GM19328 (cell line): ENCODE data around the gene YAE1.
"Not testable (repeated sequence)": the region's sequence is repeated elsewhere in the genome, so short reads cannot be mapped to it uniquely, and the experiment has no call there.

Experiments used
- ATAC-seq: cut with Tn5 transposase; IDR thresholded peaks from one replicate; pipeline ENCODE4 v1.9.1; 2021; ENCODE audit warnings: mild to moderate bottlenecking, moderate library complexity; ENCODE audit not compliant: unreplicated experiment

The YAE1 gene, protein sequence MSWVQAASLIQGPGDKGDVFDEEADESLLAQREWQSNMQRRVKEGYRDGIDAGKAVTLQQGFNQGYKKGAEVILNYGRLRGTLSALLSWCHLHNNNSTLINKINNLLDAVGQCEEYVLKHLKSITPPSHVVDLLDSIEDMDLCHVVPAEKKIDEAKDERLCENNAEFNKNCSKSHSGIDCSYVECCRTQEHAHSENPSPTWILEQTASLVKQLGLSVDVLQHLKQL

DNA sequence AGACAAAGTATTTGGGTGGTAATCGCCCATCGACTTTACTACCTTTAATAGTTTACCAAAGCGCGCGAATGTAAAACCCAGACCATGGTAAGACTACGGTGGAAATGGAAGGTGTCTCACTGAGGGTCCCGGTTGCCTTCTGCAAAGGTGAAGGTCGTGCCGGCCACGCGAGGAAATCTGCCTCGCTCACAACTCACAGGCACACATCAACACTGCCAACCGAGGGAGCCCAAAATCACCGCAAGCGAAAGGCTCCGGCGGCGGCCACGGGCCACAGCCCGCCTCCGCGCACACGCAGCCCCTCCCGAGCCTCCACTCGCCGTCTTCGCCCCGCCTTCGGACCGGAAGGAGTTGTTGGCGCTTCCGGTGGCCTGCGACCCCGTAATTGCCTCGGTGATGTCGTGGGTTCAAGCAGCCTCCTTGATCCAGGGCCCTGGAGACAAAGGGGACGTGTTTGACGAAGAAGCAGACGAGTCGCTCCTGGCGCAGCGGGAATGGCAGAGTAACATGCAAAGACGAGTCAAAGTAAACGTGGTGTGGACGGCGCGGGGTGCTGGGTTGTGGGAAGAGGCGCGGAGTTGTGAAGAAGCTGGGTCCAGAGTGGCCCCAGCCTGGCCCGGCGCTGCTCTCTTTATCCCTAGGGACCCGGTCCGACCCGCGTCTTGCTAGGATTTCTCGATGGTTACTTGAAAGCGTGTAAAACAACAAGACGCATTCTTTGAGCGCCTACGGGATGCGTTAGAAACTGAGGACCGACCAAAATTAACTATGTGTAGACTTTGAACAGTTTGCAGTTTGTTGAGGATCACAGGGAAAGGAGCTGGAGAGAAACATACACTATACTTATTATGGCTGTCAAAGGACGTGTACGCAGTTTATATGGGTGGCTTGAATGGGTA, at the start of gene YAE1:
YAE1 (plus strand) TSS at position 382 of the 899 bp plus-strand sequence; CDS start at position 397, 15 bp downstream.
- peak; percentile 97 for ATAC-seq

DNA sequence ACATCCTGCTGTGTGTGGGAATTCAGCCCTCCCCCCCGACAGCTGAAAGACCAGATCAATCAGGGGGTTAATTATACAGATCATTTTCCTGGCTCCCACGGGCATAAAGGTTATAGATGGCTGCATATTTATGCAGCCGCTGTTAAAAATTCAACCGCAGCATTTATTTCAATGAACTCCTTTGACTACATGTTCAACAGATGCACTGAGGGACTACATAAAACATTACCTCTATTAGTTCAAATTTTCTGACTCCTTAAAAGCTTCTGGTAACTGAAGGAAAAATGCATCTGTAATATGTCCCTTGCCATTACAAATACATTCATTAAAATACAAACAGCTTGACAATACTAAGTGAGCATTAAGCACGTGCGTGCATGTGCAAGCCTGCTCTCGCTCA, 49.7 kb upstream of the YAE1 start:
- ATAC-seq, result no peak

DNA sequence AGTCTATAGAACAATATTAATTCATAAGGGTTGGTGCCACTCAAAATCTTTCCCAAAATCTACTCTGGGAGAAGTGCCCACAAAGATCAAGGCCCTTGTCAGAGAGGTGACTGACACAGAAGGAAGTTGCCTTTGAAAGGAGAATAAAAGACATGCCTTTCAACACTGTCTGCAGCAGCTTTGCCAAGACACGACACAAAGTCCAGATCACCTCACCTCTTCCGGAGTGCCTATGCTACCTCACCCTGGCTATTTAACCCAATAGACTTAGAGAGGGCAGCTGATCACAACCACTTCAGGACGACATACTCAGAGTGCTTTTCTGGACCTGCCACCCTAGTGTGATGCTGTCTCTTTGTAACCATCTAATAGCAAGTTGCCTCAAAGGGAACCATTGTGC, 49.0 kb upstream of the YAE1 start:
- no peak for ATAC-seq

DNA sequence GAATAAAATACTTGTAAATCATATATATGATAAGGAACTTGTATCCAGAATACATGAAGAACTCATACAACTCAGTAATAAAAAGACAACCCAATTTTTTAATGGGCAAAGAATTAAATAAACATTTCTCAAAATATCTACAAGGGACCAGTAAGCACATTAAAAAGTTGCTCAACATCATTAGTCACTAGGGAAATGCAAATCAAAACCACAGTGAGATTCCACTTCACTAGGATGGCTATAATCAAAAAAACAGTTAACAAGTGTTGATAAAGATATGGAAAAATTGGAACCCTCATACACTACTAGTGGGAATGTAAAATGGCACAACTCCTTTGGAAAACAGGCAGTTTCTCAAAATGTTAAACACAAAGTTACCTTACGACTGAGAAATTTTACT, 40.3 kb upstream of the YAE1 start:
- no peak for ATAC-seq

DNA sequence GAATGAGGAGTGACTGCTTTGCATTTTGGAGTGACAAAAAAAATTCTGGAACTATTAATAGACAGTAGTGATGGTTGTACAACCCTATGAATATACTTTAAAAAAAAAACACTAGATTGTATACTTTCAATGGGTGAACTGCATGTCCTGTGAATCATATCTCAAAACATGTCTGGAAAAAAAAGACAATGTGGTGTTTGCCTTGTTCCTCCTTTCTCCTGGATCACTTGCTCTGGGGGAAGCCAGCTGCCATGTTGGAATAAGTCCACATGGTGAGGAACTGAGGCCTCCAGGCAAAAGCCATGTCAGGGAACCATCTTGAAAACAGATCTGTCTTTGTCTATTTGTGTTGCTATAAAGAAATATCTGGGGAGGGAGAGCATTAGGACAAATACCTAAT, 39.5 kb upstream of the YAE1 start:
- no peak for ATAC-seq

DNA sequence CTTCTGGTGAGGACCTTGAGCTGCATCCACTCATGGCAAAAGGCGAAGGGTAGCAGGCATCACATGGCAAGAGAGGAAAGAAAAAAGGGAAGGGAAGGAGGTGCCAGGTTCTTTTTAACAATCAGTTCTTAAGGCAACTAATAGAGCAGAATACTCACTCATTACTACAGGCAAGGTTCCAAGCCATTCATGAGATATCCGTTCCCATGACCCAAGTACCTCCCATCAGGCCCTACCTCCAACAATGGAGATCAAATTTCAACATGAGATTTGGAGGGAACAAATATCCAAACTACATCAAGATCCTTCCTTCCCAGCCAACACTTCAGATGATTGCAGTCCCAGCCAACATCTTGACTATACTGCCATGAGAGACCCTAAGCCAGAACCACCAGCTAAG, 38.9 kb upstream of the YAE1 start:
- ATAC-seq, result no peak

DNA sequence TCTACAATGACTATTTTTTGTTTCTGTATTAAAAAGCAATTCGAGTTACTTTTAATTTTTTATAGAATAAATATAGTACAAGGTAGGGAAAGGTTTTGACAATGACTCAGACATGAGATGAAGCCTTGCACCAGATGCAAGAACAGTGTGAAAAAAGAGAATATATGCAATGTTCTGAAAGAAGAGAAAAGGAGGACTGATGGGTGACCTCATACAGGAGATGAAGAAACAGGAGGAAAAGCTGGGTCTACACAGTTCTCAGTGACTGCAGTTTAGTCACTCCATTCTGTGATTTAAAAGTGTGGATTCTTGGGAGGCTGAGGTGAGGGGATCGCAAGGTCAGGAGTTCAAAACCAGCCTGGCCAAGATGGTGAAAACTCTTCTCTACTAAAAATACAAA, 38.3 kb upstream of the YAE1 start:
- no peak for ATAC-seq

DNA sequence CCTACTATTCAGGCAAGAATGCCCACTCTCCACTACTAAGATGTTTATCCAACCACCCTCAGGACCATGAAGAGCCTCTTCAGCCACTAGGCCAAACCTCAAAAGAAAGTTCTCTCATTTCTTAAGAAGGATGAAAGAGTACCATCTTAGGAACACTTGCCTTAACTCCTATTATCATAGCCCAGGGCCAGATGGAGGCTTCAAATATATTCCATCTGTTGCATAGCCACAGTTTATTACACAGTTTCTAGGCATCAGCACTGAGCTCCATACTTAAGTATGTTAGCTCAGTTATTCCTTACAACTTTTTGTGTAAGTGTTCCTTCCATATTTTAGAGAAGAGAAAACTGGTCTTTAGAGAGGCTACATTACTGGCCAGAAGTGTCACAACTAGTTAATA, 37.4 kb upstream of the YAE1 start:
- ATAC-seq, result no peak

DNA sequence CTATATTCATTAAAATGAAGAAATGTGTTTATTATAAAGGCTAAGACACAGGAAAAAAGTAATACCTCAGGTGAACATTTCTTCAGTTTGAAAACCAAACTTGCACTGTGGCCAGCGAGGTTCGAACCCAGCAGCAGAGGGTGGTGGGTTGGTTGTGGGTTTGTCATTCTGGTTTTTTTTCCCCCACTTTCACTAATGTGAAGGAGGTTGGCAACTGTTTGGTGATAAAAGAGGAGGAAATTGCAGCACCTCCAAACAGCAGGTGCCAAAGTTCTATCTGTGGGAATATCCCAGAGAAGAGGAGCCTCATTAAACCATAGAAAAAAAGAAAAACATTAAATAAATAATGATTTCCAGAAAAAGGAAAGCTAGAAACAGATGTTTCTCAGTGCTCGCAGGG, 36.6 kb upstream of the YAE1 start:
- no peak for ATAC-seq

DNA sequence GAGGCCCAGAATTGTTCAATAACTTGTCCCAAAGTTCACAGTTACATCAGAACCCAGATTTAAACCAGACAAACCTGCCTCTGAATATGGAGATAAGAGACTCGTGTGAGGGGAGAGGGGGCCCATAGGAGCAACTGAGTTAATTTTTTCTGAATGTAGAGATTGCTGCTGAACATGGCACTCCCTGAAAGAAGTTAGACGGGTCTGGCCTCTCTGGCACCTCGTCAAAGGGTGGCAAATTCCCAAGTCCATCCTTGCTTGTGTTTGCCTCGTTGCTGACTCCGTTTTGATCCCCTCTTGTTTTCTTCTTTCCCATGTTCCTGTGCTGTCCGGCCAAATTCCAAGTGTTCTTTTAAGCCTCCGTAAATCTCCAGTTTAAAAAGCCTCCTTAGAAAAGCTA, 35.2 kb upstream of the YAE1 start:
- ATAC-seq, result no peak

DNA sequence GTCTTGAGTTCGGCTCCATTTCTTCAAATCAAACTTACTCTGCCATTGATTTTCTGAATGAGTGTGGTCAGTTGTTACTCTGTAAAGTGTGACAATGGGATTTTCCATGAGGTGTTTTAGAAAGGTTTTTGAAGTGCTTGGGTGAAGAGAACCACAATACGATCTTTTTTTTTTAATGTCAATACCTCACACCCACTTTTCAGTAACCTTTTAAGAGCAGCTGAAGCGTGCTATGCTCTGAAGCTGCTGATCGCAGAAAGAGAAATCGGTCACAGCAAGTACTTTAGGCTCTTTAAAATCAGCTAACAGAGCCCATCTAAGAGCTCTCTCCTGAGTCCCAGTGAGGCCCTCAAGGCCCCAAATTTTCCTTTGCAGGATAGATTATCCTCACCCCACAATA, 34.4 kb upstream of the YAE1 start:
- ATAC-seq, result no peak

DNA sequence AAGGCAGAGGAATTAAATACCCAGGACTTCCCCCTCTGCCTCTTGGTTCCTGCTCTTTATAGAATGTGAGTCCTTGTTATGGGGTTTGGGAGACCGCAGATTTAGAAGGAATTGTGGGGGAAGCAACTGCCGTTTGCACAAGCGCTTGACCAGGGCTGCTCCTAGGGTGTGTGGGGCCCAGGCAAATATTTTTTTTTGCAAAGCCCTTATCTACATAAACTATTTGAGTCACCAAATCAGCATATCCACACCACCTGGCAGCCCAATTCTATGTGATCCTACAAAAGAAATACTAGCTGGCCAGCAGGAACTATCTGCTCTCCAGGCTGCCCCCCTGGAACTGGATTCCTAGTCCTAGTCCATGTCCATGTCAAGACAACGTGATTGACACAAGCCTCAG, 33.4 kb upstream of the YAE1 start:
- ATAC-seq, result no peak

DNA sequence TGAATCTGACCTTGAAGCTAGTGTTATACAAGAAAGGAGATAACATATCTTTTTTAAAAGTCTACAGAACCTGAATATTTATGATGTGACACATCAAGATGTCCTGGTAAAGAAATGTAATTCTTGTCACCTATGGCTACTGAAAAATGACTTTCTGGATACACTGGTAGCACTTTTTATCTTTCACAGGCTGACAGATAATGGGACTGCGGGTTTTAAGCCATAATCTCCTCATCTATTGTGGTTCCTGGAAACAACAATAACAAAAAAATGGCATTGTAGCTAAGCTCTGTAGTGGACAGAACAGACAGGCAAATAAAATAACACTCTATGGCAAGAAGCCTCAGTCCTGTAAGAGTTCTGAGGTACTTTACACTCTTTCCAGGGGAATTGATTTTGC, 31.6 kb upstream of the YAE1 start:
- ATAC-seq, result no peak

DNA sequence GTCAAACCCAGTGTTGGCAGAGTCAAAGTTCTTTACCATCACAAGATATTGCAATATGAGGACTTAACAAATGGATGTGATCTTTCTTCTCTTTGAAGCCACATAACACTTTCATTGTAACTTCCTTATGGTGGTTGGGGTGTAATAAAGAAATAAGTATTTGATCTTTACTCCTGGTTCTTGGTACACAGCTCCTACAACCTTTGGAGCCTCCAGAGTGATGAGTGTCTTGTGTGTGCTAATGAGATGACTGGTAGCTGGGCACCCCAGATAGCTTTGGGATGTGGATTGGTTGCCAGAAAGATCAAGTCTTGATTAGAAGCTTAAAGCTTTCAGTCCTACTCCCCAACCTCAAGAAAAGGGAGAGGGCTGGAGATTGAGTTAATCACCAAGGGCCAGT, 31.1 kb upstream of the YAE1 start:
- ATAC-seq, result no peak

DNA sequence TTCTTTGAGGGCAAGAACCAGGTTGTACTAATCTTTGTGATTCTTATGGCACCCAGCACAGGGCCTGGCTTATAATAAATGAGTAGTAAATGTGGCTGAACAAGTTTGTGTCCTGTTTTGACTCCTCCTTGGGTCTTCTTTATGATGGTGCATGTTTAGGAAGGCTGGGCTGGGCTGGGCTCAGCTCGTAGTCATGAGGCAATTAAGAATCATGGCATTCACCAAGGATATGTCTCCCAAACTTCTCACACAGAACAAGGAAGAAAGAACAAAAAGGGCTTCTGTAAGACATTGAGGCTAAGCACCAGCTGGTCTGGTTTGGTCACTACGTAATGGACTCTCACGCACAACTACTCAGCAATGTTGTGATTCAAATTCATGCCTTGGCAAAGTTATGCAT, 30.5 kb upstream of the YAE1 start:
- ATAC-seq, result no peak

DNA sequence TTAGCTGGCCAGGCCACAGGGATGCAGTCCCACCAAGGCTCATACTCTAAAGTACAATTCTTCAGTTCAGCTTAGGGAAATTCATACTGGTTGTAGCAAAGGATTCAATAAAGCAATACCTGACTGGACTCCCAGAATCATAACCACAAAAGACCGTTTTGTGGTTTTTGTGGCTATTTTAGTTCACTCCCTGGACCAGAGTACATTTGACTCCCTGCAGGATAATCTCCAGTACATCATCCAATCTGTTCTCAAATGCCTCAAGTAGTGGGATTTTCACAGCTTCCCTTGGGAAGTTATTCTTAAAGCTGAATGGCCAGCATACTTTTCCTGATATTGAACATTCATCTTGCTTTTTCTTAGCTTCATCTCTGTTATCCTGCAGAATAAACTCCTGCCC, 29.3 kb upstream of the YAE1 start:
- ATAC-seq, result no peak

DNA sequence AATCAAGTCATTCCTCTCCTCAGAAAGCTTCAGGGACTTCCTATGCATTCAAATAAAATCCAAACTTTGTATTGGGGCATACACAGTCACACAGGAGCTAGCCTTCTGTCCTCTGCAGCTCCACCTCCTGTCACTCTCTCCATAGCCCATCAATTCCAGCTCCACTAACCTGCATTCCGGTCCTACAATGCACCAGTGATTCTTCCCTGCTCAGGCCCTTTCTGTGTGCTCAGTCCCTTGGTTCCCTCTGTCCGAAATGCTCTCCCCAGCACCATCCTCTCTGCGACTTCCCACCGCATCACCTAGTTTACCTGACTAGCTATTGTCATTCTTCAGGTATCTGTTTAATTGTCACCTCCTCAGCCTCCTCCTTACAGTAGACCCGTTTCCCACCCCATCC, 26.4 kb upstream of the YAE1 start:
- ATAC-seq, result no peak

DNA sequence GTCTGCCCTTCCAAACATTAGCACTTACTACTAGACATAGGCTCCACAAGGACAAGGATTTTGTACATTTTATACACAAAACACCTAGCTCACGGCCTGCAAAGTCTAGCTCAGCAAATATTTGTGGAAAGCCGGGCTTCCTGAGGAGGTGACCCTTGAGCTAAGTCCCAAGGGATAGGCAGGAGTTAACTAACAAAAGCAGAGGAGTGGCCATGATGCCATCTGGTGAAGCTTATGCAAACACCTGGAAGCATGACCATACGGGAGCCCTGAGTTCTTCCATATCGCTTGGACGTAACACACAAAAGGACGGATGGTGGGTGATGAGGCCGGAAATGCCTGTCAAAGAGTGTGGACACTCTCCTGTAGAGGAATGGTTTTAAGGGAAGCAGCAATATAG, 25.9 kb upstream of the YAE1 start:
- ATAC-seq, result no peak

DNA sequence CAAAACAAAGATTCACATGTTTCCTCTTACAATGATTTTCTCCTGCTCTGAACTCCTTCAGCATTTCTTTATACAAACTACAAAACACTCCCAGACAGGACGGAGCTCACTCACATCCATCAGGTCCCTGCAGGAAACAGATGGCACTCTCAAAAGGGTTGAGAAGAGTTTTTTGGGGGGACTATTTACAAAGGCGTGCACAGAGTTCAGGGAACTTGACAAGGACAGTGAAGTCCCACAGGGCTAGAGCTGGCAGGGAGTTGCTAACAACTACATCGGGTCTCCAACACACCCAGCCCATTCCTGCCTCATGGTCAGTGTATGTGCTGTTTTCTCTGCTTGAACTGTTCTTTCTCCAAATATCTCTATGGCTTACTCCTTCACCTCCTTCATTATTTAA, 24.7 kb upstream of the YAE1 start:
- ATAC-seq, result no peak

DNA sequence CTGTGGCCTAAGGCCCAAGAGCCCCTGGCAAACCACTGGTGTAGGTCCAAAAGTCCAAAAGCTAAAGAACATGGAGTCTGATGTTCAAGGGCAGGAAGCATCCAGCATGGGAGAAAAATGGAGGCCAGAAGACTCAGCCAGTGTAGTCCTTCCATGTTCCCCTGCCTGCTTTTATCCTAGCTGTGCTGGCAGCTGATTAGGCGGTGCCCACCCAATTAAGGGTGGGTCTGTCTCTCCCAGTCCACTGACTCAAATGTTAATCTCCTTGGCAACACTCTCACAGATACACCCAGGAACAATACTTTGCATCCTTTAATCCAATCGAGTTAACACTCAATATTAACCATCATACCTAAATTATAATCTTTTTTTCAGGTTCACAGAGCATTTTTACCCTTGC, 21.4 kb upstream of the YAE1 start:
- ATAC-seq, result not testable (repeated sequence)

DNA sequence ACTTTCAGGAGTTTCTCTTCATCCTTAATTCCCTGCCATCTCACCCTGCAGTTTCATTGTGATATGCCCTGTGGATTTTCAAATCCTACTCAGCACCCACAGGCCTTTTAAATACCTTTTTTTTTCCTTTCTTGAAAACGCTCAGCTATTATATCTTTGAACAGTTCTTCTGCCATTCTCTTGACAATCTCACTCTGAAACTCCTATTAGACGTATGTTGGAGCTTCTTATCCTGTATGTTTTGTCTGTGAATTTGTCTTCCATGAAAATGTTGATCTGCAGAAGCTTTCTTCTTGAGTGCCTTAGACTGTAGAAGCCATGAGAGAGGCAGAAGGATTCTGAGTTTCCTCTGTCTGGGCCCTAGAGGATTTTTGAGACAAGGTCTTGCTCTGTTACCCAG, 18.9 kb upstream of the YAE1 start:
- ATAC-seq, result no peak

DNA sequence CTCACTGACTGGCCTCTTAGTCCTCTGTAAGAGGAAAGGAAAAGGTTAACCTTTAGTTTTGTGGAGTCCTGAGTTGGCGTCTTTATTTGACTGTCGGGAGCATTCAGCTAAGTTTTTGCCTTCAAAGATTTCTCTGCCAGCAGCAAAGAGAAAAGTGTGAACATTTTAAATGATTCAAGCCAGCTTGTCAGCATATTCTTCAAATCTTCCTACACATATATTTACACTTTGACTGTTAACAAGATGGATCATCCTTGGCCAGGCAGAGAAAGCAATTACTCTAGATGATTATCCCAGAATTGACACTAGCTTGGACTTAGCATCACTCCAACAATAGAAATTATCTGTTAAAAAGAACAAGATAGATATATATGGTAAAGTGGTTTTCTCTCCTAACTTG, 15.8 kb upstream of the YAE1 start:
- no peak for ATAC-seq

DNA sequence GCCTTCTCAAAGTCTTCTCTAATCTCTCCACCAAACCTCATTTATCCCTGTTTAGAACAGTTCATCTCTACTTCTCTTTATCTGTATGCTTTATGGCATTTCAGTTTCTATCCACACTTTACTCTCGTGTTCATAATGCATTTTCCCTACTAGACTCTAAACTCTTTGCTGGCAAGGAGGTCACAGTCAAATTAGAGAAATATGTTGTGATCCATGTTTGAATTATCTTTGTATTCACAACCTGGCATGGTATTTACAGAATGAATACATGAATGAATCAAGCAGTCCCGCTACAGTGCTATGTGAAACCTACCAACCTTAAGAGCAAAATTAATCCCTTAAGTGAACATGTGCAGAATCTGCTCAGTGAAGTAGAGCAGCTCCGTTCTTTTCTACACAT, 12.8 kb upstream of the YAE1 start:
- no peak for ATAC-seq
